ENCODE data around the gene NOTO.

DNA sequence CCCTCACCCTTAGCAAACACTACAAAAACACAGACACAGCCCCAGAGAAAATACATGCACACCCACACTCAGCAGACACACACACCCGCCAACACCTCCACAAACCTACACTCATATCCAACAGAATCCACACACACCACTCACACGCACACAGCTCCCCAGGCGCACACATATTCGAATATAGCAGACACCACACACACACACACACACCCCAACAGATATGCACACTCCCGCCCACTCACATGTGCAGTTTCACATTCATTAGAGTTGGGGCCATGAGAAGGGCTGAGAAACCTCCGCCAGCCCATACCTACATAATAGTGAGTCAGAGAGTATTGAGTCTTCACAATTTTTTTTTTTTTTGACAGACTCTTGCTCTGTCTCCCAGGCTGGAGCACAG lies 29.4 kb upstream of the NOTO start:
- TF ChIP-seq POLR2A (IDR thresholded peaks at IDR 0.05; ENCODE audit: control extremely low read depth in 1 of 2, low read depth in 2 of 2, low read length in 2 of 2) (no peak), SUZ12 (IDR thresholded peaks at IDR 0.05; ENCODE audit: low read length) (no peak), JUN (IDR thresholded peaks at IDR 0.05; ENCODE audit: low read depth, low read length) (no peak), POLR2AphosphoS5 (IDR thresholded peaks at IDR 0.05; ENCODE audit: low read depth, low read length) (no peak), CBX8 (IDR thresholded peaks at IDR 0.05; ENCODE audit: borderline replicate concordance, low read depth, low read length) (no peak), RAD21 (IDR thresholded peaks at IDR 0.05 in 1 of 2, conservative IDR thresholded peaks at IDR 0.05 in 1 of 2; ENCODE audit: low read depth in 2 of 2, low read length in 2 of 2) (no peak), YY1 (IDR thresholded peaks at IDR 0.05; ENCODE audit: low read depth, low read length) (no peak), TAF1 (IDR thresholded peaks at IDR 0.05; ENCODE audit: low read depth, low read length) (no peak), CHD1 (IDR thresholded peaks at IDR 0.05; ENCODE audit: low read depth, low read length) (no peak), JUND (IDR thresholded peaks at IDR 0.05; ENCODE audit: low read length) (no peak), EGR1 (IDR thresholded peaks at IDR 0.05; ENCODE audit: borderline replicate concordance, low read depth, low read length) (no peak), CBX5 (IDR thresholded peaks at IDR 0.05; ENCODE audit: low read depth, low read length) (no peak)
- TF ChIP-seq, protein P1, sequence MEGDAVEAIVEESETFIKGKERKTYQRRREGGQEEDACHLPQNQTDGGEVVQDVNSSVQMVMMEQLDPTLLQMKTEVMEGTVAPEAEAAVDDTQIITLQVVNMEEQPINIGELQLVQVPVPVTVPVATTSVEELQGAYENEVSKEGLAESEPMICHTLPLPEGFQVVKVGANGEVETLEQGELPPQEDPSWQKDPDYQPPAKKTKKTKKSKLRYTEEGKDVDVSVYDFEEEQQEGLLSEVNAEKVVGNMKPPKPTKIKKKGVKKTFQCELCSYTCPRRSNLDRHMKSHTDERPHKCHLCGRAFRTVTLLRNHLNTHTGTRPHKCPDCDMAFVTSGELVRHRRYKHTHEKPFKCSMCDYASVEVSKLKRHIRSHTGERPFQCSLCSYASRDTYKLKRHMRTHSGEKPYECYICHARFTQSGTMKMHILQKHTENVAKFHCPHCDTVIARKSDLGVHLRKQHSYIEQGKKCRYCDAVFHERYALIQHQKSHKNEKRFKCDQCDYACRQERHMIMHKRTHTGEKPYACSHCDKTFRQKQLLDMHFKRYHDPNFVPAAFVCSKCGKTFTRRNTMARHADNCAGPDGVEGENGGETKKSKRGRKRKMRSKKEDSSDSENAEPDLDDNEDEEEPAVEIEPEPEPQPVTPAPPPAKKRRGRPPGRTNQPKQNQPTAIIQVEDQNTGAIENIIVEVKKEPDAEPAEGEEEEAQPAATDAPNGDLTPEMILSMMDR (IDR thresholded peaks at IDR 0.05; ENCODE audit: control extremely low read depth in 1 of 3, insufficient read depth in 1 of 3, low read depth in 1 of 3, low read length in 3 of 3), result no peak
- TF ChIP-seq, protein P2, sequence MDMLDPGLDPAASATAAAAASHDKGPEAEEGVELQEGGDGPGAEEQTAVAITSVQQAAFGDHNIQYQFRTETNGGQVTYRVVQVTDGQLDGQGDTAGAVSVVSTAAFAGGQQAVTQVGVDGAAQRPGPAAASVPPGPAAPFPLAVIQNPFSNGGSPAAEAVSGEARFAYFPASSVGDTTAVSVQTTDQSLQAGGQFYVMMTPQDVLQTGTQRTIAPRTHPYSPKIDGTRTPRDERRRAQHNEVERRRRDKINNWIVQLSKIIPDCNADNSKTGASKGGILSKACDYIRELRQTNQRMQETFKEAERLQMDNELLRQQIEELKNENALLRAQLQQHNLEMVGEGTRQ (IDR thresholded peaks at IDR 0.05; ENCODE audit: low read length), result no peak

All from H1 (cell line).